Astrocyte (in vitro differentiated cells and primary cell): ENCODE measurements around the gene CCDC142.
"Not testable (repeated sequence)": the region's sequence is repeated elsewhere in the genome, so short reads cannot be mapped to it uniquely, and the experiment has no call there.

Experiments
- EZH2 ChIP-seq: IDR thresholded peaks from 2 replicates; pipeline ENCODE4 v1.6.1; 2012; ENCODE audit warnings: mild to moderate bottlenecking, low read length, inconsistent platforms; ENCODE audit not compliant: insufficient read depth
- TF ChIP-seq, protein P1 (sequence below): IDR thresholded peaks from 2 replicates; pipeline ENCODE4 v1.5.1; 2011; ENCODE audit warnings: low read depth, mild to moderate bottlenecking, inconsistent platforms, low read length, moderate library complexity; ENCODE audit not compliant: insufficient read depth

GRCh38 chr2:74442483-74443297 lies 40.1 kb downstream of the CCDC142 start:
- TF ChIP-seq, protein P1, sequence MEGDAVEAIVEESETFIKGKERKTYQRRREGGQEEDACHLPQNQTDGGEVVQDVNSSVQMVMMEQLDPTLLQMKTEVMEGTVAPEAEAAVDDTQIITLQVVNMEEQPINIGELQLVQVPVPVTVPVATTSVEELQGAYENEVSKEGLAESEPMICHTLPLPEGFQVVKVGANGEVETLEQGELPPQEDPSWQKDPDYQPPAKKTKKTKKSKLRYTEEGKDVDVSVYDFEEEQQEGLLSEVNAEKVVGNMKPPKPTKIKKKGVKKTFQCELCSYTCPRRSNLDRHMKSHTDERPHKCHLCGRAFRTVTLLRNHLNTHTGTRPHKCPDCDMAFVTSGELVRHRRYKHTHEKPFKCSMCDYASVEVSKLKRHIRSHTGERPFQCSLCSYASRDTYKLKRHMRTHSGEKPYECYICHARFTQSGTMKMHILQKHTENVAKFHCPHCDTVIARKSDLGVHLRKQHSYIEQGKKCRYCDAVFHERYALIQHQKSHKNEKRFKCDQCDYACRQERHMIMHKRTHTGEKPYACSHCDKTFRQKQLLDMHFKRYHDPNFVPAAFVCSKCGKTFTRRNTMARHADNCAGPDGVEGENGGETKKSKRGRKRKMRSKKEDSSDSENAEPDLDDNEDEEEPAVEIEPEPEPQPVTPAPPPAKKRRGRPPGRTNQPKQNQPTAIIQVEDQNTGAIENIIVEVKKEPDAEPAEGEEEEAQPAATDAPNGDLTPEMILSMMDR = not testable (repeated sequence)
- TF ChIP-seq EZH2 = not testable (repeated sequence)
